ENCODE measurements around the gene TRPM7.

TRPM7 gene

DNA sequence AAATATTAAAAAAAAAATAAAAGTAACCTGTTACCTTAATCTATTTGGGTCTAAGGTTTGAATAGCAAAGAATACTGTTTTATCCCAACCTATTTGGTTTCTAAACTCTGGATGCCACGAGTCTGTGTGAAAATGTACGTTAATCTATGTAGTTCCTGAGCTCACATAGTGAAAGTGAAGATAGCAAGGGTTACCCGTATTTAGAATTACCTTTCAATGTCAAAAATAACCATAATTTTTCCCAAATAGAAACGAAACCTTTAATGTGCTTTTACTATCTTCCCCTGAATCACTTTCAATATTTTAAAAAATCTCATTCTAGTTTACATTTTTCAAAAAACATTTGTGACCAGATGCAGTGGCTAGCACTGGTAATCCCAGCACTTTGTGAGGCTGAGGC lies 134.4 kb downstream of the TRPM7 start:
- TF ChIP-seq SPI1 (IDR thresholded peaks at IDR 0.05; ENCODE audit: borderline replicate concordance, low read depth) (no peak), POLR2AphosphoS5 (IDR thresholded peaks at IDR 0.05; ENCODE audit: low read depth) (no peak), GABPA (IDR thresholded peaks at IDR 0.05; ENCODE audit: low read depth) (no peak)
- TF ChIP-seq, protein P1, sequence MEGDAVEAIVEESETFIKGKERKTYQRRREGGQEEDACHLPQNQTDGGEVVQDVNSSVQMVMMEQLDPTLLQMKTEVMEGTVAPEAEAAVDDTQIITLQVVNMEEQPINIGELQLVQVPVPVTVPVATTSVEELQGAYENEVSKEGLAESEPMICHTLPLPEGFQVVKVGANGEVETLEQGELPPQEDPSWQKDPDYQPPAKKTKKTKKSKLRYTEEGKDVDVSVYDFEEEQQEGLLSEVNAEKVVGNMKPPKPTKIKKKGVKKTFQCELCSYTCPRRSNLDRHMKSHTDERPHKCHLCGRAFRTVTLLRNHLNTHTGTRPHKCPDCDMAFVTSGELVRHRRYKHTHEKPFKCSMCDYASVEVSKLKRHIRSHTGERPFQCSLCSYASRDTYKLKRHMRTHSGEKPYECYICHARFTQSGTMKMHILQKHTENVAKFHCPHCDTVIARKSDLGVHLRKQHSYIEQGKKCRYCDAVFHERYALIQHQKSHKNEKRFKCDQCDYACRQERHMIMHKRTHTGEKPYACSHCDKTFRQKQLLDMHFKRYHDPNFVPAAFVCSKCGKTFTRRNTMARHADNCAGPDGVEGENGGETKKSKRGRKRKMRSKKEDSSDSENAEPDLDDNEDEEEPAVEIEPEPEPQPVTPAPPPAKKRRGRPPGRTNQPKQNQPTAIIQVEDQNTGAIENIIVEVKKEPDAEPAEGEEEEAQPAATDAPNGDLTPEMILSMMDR (IDR thresholded peaks at IDR 0.05; ENCODE audit: insufficient read depth, low read length): no peak
- TF ChIP-seq, protein P2, sequence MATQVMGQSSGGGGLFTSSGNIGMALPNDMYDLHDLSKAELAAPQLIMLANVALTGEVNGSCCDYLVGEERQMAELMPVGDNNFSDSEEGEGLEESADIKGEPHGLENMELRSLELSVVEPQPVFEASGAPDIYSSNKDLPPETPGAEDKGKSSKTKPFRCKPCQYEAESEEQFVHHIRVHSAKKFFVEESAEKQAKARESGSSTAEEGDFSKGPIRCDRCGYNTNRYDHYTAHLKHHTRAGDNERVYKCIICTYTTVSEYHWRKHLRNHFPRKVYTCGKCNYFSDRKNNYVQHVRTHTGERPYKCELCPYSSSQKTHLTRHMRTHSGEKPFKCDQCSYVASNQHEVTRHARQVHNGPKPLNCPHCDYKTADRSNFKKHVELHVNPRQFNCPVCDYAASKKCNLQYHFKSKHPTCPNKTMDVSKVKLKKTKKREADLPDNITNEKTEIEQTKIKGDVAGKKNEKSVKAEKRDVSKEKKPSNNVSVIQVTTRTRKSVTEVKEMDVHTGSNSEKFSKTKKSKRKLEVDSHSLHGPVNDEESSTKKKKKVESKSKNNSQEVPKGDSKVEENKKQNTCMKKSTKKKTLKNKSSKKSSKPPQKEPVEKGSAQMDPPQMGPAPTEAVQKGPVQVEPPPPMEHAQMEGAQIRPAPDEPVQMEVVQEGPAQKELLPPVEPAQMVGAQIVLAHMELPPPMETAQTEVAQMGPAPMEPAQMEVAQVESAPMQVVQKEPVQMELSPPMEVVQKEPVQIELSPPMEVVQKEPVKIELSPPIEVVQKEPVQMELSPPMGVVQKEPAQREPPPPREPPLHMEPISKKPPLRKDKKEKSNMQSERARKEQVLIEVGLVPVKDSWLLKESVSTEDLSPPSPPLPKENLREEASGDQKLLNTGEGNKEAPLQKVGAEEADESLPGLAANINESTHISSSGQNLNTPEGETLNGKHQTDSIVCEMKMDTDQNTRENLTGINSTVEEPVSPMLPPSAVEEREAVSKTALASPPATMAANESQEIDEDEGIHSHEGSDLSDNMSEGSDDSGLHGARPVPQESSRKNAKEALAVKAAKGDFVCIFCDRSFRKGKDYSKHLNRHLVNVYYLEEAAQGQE (IDR thresholded peaks at IDR 0.05; ENCODE audit: insufficient replicate concordance, low read depth): no peak
- DNase-seq (ENCODE audit: low read depth in 1 of 2, low spot score in 1 of 2): no peak
- Histone ChIP-seq H3K27me3 (ENCODE audit: insufficient read depth, poor library complexity, severe bottlenecking) (no peaks in the 10 kb centered on the region), H3K4me3 (replicated peaks; ENCODE audit: insufficient read depth, low read length) (no peak overlapping the region), H3K27ac (replicated peaks) (no peak overlapping the region)

DNA sequence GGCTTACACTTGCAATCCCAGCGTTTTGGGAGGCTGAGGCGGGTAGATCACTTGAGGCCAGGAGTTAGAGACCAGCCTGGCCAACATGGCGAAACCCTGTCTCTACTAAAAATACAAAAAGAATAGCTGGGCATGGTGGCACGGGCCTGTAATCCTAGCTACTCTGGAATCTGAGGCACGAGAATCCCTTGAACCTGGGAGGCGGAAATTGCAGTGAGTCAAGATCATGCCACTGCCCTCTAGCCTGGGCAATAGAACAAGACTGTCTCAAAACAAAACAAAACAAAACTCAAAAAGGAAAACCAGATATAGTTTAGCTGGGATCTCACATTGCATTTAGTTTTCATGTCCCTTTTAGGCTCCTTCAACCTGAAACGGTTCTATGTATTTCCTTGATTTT lies 137.3 kb downstream of the TRPM7 start:
- DNase-seq (ENCODE audit: low read depth in 1 of 2, low spot score in 1 of 2): no peak

DNA sequence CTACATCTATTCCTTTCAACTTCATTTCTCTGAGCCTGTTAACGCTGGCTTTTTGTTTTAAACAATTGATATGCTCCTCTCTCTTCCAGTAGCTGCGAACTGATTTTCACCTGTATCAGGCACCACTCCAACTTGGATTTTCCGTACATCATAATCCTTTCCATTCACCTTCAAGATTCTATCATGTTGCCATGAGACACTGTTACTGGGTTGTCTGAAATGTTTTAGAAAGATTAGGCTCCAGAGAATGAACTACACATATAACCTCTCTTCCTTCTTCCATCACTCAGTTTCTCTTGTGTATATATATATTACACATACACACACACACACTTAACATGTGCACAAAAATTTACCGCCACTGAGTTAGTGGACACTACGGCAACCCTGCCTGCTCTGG lies 140.0 kb downstream of the TRPM7 start, which contains the start of gene USP50:
Gene USP50, minus strand, starts transcription at position 101 of the 400 bp plus-strand sequence. CDS start 141 bp downstream, outside the sequence.
- DNase-seq (ENCODE audit: low read depth in 1 of 2, low spot score in 1 of 2): no peak
- Histone ChIP-seq H3K27me3 (ENCODE audit: insufficient read depth, poor library complexity, severe bottlenecking) (no peaks in the 10 kb centered on the region), H3K27ac (replicated peaks) (no peak within 1 kb of the TSS), H3K4me3 (replicated peaks; ENCODE audit: insufficient read depth, low read length) (no peak within 1 kb of the TSS)
- no peak for TF ChIP-seq POLR2AphosphoS5 (IDR thresholded peaks at IDR 0.05; ENCODE audit: low read depth)
- no peak for TF ChIP-seq GABPA (IDR thresholded peaks at IDR 0.05; ENCODE audit: low read depth)
- no peak for TF ChIP-seq SPI1 (IDR thresholded peaks at IDR 0.05; ENCODE audit: borderline replicate concordance, low read depth)
- TF ChIP-seq, protein P2 (IDR thresholded peaks at IDR 0.05; ENCODE audit: insufficient replicate concordance, low read depth): no peak
- TF ChIP-seq, protein P1 (IDR thresholded peaks at IDR 0.05; ENCODE audit: insufficient read depth, low read length): no peak

More for the DNA sequence above, 137.3 kb downstream of the TRPM7 start:
- Histone ChIP-seq H3K4me3 (replicated peaks; ENCODE audit: insufficient read depth, low read length) (no peak overlapping the region), H3K27ac (replicated peaks) (no peak overlapping the region), H3K27me3 (ENCODE audit: insufficient read depth, poor library complexity, severe bottlenecking) (no peaks in the 10 kb centered on the region)
- TF ChIP-seq SPI1 (IDR thresholded peaks at IDR 0.05; ENCODE audit: borderline replicate concordance, low read depth): no peak
- TF ChIP-seq POLR2AphosphoS5 (IDR thresholded peaks at IDR 0.05; ENCODE audit: low read depth): no peak
- TF ChIP-seq GABPA (IDR thresholded peaks at IDR 0.05; ENCODE audit: low read depth): no peak
- TF ChIP-seq, protein P1 (IDR thresholded peaks at IDR 0.05; ENCODE audit: insufficient read depth, low read length): no peak
- TF ChIP-seq, protein P2 (IDR thresholded peaks at IDR 0.05; ENCODE audit: insufficient replicate concordance, low read depth): no peak
